GM23248 (cell line): Measurements from ENCODE around the gene MYMX. TPM values are rescaled to one million over a fixed set of nuclear protein-coding genes. Genes with fewer than 3 reads are reported as not detected.

Source experiments
- DNase-seq: peaks from one replicate; pipeline ENCODE4 v3.0.0-alpha.2; 2015
- H2AFZ ChIP-seq: fragments of 200-600 bp; sonication (generic); 2 replicates; pipeline ENCODE4 v1.6.1; 2016; ENCODE audit warnings: antibody characterized with exemption
- H3F3A ChIP-seq: fragments of 200-600 bp; sonication (generic); 2 replicates; pipeline ENCODE4 v1.6.1; 2016; ENCODE audit warnings: mild to moderate bottlenecking, antibody characterized with exemption, mixed run types; ENCODE audit not compliant: insufficient read depth
- H3K27ac ChIP-seq: fragments of 200-600 bp; sonication (generic); 2 replicates; pipeline ENCODE4 v1.5.1; 2016; ENCODE audit warnings: mild to moderate bottlenecking
- H3K27me3 ChIP-seq: fragments of 200-600 bp; sonication (generic); replicated peaks from 2 replicates; pipeline ENCODE4 v1.6.1; 2016; ENCODE audit warnings: mild to moderate bottlenecking; ENCODE audit not compliant: insufficient read depth
- H3K36me3 ChIP-seq: fragments of 200-600 bp; sonication (generic); 2 replicates; pipeline ENCODE4 v1.6.1; 2016; ENCODE audit warnings: low read depth, mild to moderate bottlenecking
- H3K4me1 ChIP-seq: fragments of 200-600 bp; sonication (generic); 2 replicates; pipeline ENCODE4 v1.6.1; 2016; ENCODE audit warnings: mild to moderate bottlenecking; ENCODE audit not compliant: insufficient read depth
- H3K4me2 ChIP-seq: fragments of 200-600 bp; sonication (generic); one replicate; pipeline ENCODE4 v1.6.1; 2016; ENCODE audit warnings: mild to moderate bottlenecking; ENCODE audit not compliant: unreplicated experiment
- H3K4me3 ChIP-seq: fragments of 200-600 bp; sonication (generic); 2 replicates; pipeline ENCODE4 v1.5.1; 2016; ENCODE audit warnings: mild to moderate bottlenecking
- H3K79me2 ChIP-seq: fragments of 200-600 bp; sonication (generic); 2 replicates; pipeline ENCODE4 v1.6.1; 2016; ENCODE audit warnings: mild to moderate bottlenecking; ENCODE audit not compliant: insufficient read depth
- H3K9ac ChIP-seq: fragments of 200-600 bp; sonication (generic); 2 replicates; pipeline ENCODE4 v1.6.1; 2016; ENCODE audit warnings: mild to moderate bottlenecking
- H3K9me2 ChIP-seq: fragments of 200-600 bp; sonication (generic); 2 replicates; pipeline ENCODE4 v1.6.1; 2016; ENCODE audit warnings: mixed run types, mild to moderate bottlenecking, moderate library complexity; ENCODE audit not compliant: insufficient read depth
- H3K9me3 ChIP-seq: fragments of 200-600 bp; sonication (generic); one replicate; pipeline ENCODE4 v1.6.1; 2017; ENCODE audit warnings: low read depth
- H4K20me1 ChIP-seq: fragments of 200-600 bp; sonication (generic); 2 replicates; pipeline ENCODE4 v1.6.0; 2016; ENCODE audit not compliant: insufficient read depth
- EZH2 ChIP-seq: fragments of 200-600 bp; sonication (generic); IDR thresholded peaks from 2 replicates; pipeline ENCODE4 v1.6.1; 2018; ENCODE audit warnings: antibody characterized with exemption, mild to moderate bottlenecking; ENCODE audit not compliant: insufficient read depth, poor library complexity, severe bottlenecking
- EZH2phosphoT487 ChIP-seq: fragments of 200-600 bp; sonication (generic); IDR thresholded peaks from 2 replicates; pipeline ENCODE4 v1.6.1; 2018; ENCODE audit warnings: antibody characterized with exemption, moderate library complexity, mild to moderate bottlenecking, low read depth; ENCODE audit not compliant: insufficient read depth
- WGBS, 2 experiments: methylation state at CpG; one replicate each; pipeline ENCODE4 v1.1.6; 2015 to 2017; ENCODE audit warnings: low lambda C conversion rate in 2 of 2, low coverage in 1 of 2; ENCODE audit errors: missing lambda C conversion rate in 2 of 2; 5-methylcytosine and 5-hydroxymethylcytosine counted together
- in situ Hi-C: fragments of 300-500 bp; cut with MboI; formaldehyde crosslinking; loops from 2 replicates; pipeline ENCODE4 v1.15.0; 2020
- polyA plus RNA-seq: library from polyadenylated mRNA; unstranded; fragments of >200 nt; fragmentation: Nextera tagmentation; extraction: Ambion mirVana; gene quantifications from 2 replicates; pipeline ENCODE4 v1.2.1, GENCODE V29; 2016
- total RNA-seq: library from RNA; depleted of rRNA; stranded (reverse); fragments of >200 nt; shearing (Covaris generic); gene quantifications from 2 replicates; pipeline ENCODE4 v1.2.3, GENCODE V29; 2014

The MYMX gene
- total and polyA plus RNA-seq, 2 experiments from 2014 or later = not detected

GRCh38 chr6:44202332-44202971 lies 14.3 kb upstream of the MYMX start:
- no peak overlapping the region for H3K9ac ChIP-seq
- 93 to 94% methylated on average over 4 of the region's 4 CpGs for WGBS, 2 experiments
- H3K27ac ChIP-seq = no peak overlapping the region
- H4K20me1 ChIP-seq = no peaks in the 10 kb centered on the region
- no peaks in the 10 kb centered on the region for H3K27me3 ChIP-seq
- TF ChIP-seq EZH2 (no peak), EZH2phosphoT487 (no peak)
- H3K36me3 ChIP-seq = no peaks in the 10 kb centered on the region
- no peaks in the 10 kb centered on the region for H3K4me1 ChIP-seq
- no peak overlapping the region for H3K4me3 ChIP-seq
- no peak overlapping the region for H2AFZ ChIP-seq
- in situ Hi-C loops = no loop called here
- H3K9me2 ChIP-seq = no peaks in the 10 kb centered on the region
- no peaks in the 10 kb centered on the region for H3K79me2 ChIP-seq
- H3K4me2 ChIP-seq = no peak overlapping the region
- H3F3A ChIP-seq = no peaks in the 10 kb centered on the region
- H3K9me3 ChIP-seq = no peaks in the 10 kb centered on the region
- DNase-seq = no peak

GRCh38 chr6:44202972-44203750 lies 13.6 kb upstream of the MYMX start:
- in situ Hi-C loops = no loop called here
- no peak for TF ChIP-seq EZH2phosphoT487
- no peak for TF ChIP-seq EZH2
- Histone ChIP-seq H3K79me2 (no peaks in the 10 kb centered on the region), H3K4me3 (no peak overlapping the region), H3K9me3 (no peaks in the 10 kb centered on the region), H2AFZ (no peak overlapping the region), H3F3A (no peaks in the 10 kb centered on the region), H3K4me2 (no peak overlapping the region), H3K27ac (no peak overlapping the region), H3K36me3 (no peaks in the 10 kb centered on the region), H4K20me1 (no peaks in the 10 kb centered on the region), H3K9ac (no peak overlapping the region), H3K4me1 (no peaks in the 10 kb centered on the region), H3K27me3 (no peaks in the 10 kb centered on the region), H3K9me2 (no peaks in the 10 kb centered on the region)
- WGBS, 2 experiments = 95 to 96% methylated on average over 11 of the region's 11 CpGs
- no peak for DNase-seq

GRCh38 chr6:44203955-44204354 lies 12.8 kb upstream of the MYMX start:
- Histone ChIP-seq H2AFZ (no peak overlapping the region), H3K4me2 (no peak overlapping the region), H3F3A (no peaks in the 10 kb centered on the region), H3K9me3 (no peaks in the 10 kb centered on the region), H4K20me1 (no peaks in the 10 kb centered on the region), H3K4me3 (no peak overlapping the region), H3K27ac (no peak overlapping the region), H3K27me3 (no peaks in the 10 kb centered on the region), H3K9ac (no peak overlapping the region), H3K79me2 (no peaks in the 10 kb centered on the region), H3K9me2 (no peaks in the 10 kb centered on the region), H3K4me1 (no peaks in the 10 kb centered on the region), H3K36me3 (no peaks in the 10 kb centered on the region)
- TF ChIP-seq EZH2 (no peak), EZH2phosphoT487 (no peak)
- DNase-seq = no peak
- in situ Hi-C loops = no loop called here
- 81 to 84% methylated on average over 6 of the region's 6 CpGs for WGBS, 2 experiments

DNA sequence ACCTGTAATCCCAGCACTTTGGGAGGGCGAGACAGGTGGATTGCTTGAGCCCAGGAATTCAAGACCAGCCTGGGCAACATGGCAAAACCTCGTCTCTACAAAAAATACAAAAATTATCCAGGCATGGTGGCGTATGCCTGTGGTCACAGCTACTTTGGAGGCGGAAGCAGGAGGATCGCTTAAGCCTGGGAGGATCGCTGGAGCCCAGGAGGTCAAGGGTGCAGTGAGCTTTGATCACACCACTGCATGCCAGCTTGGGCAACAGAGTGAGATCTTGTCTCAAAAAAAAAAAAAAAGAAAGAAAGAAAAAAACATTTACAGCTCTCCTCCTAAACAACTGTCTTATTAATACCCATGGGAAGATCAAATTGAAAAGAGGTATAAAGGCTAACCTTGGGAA lies 8.8 kb upstream of the MYMX start:
- TF ChIP-seq EZH2 = no peak
- TF ChIP-seq EZH2phosphoT487 = no peak
- H3K9me2 ChIP-seq = no peaks in the 10 kb centered on the region
- H3K4me3 ChIP-seq = no peak overlapping the region
- H3K9ac ChIP-seq = no peak overlapping the region
- H2AFZ ChIP-seq = no peak overlapping the region
- no peaks in the 10 kb centered on the region for H3K9me3 ChIP-seq
- WGBS, 2 experiments = 81 to 83% methylated on average over 6 of the region's 6 CpGs
- DNase-seq = no peak
- no peaks in the 10 kb centered on the region for H3K27me3 ChIP-seq
- H3K79me2 ChIP-seq = no peaks in the 10 kb centered on the region
- H3F3A ChIP-seq = no peaks in the 10 kb centered on the region
- no peaks in the 10 kb centered on the region for H4K20me1 ChIP-seq
- no peaks in the 10 kb centered on the region for H3K36me3 ChIP-seq
- H3K4me2 ChIP-seq = no peak overlapping the region
- H3K4me1 ChIP-seq = no peaks in the 10 kb centered on the region
- in situ Hi-C loops = no loop called here
- no peak overlapping the region for H3K27ac ChIP-seq

DNA sequence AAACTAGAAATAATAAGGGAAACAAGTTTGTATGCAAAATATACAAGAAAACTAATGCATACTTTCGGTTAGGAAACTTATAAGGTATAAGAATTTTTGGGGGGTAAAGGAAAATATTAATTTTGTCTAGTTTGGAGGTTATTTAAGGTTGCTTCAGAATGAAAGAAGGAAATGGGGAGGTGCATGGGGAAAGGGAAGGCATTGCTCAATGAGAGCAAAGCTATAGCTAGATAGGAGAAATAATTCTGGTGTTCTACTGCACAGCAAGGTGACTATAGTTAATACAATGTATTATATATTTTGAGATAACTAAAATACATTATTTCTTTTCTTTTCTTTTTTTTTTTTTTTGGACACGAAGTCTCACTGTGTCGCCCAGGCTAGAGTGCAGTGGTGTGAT lies 5.4 kb upstream of the MYMX start:
- no peak overlapping the region for H2AFZ ChIP-seq
- H3K9me2 ChIP-seq = no peaks in the 10 kb centered on the region
- 72 to 78% methylated on average over 3 of the region's 3 CpGs for WGBS, 2 experiments
- no peaks in the 10 kb centered on the region for H3K36me3 ChIP-seq
- H3K4me1 ChIP-seq = no peaks in the 10 kb centered on the region
- in situ Hi-C loops = no loop called here
- H3K79me2 ChIP-seq = no peaks in the 10 kb centered on the region
- no peak for DNase-seq
- no peak overlapping the region for H3K9ac ChIP-seq
- no peak overlapping the region for H3K4me3 ChIP-seq
- no peak overlapping the region for H3K27ac ChIP-seq
- no peak overlapping the region for H3K4me2 ChIP-seq
- peaks cover 5% of the 10 kb centered on the region; the same call in 1 of the 2 replicates for H3K27me3 ChIP-seq
- no peaks in the 10 kb centered on the region for H4K20me1 ChIP-seq
- no peak for TF ChIP-seq EZH2phosphoT487
- TF ChIP-seq EZH2 = no peak
- no peaks in the 10 kb centered on the region for H3F3A ChIP-seq
- no peaks in the 10 kb centered on the region for H3K9me3 ChIP-seq
